Colonic mucosa (tissue), 4 donors: ENCODE results near the gene SLC35E1. TPM values are rescaled to one million over a fixed set of nuclear protein-coding genes. Genes with fewer than 3 reads are reported as not detected.

Experiments used
- DNase-seq: peaks from one replicate; pipeline ENCODE4 v3.0.0-alpha.2; 2020
- H3K27ac ChIP-seq: fragments of 200-600 bp; one replicate; pipeline ENCODE4 v1.8.0; 2021
- H3K27me3 ChIP-seq: fragments of 200-600 bp; one replicate; pipeline ENCODE4 v1.8.0; 2021
- H3K36me3 ChIP-seq: fragments of 200-600 bp; one replicate; pipeline ENCODE4 v1.8.0; 2021
- H3K4me1 ChIP-seq: fragments of 200-600 bp; one replicate; pipeline ENCODE4 v1.8.0; 2021; ENCODE audit warnings: mild to moderate bottlenecking
- H3K4me3 ChIP-seq: fragments of 200-600 bp; one replicate; pipeline ENCODE4 v1.8.0; 2021
- H3K9ac ChIP-seq, 2 donors: one replicate each; pipeline ENCODE4 v1.7.0; 2013; ENCODE audit warnings: control low read depth in 2 of 2, low read depth in 2 of 2, low read length in 2 of 2
- H3K9me3 ChIP-seq: fragments of 200-600 bp; one replicate; pipeline ENCODE4 v1.8.0; 2021
- CTCF ChIP-seq: fragments of 200-600 bp; IDR thresholded peaks from one replicate; pipeline ENCODE4 v1.8.0; 2022; ENCODE audit warnings: antibody characterized with exemption, mild to moderate bottlenecking
- intact Hi-C: fragments of 100-400 bp; cut with DNase I; formaldehyde crosslinking; loops from one replicate; pipeline ENCODE4 v1.14.1; 2022
- total RNA-seq, 2 donors: library from RNA; stranded (reverse); fragmentation: NEBNext Ultra II Directional in 1 of 2; extraction: Animal tissue kit (Norgen Biotek cat#: 25700) in 1 of 2; gene quantifications; one replicate each; pipeline ENCODE4 v1.2.1, GENCODE V29; 2021
- donor health status: healthy.
- donor health status: DM: no; HTN: no; CAD: no.
- donor health status: DM: no; HTN: no; CAD: no.

SLC35E1 gene
- total RNA-seq, 2 donors from 2014 or later, result 44.4 to 47.7 TPM

- peak overlapping the region; percentile 87 for H3K27ac ChIP-seq
- H3K9ac ChIP-seq, result peak overlapping the region; percentile 86 to 89
- peaks cover 22% of the 10 kb centered on the region for H3K4me1 ChIP-seq
- no peaks in the 10 kb centered on the region for H3K36me3 ChIP-seq
- H3K27me3 ChIP-seq, result no peaks in the 10 kb centered on the region
- no peaks in the 10 kb centered on the region for H3K9me3 ChIP-seq
- intact Hi-C loops, result no loop called here
- DNase-seq, result no peak
- peak overlapping the region; percentile 100 for H3K4me3 ChIP-seq
- no peak for TF ChIP-seq CTCF
Observed at GRCh38 chr19:16542910-16543472, 29.2 kb downstream of the SLC35E1 start.

GRCh38 chr19:16542045-16542909 lies 29.9 kb downstream of the SLC35E1 start, which contains the start of gene CHERP:
Gene CHERP, minus strand, starts transcription at chr19:16542437. Its CDS starts 59 bp downstream, at chr19:16542378.
- H3K4me3 ChIP-seq, result peak within 1 kb of the TSS; percentile 100
- peak within 1 kb of the TSS; percentile 87 for H3K27ac ChIP-seq
- intact Hi-C loops, result no loop called here
- peak within 1 kb of the TSS; percentile 86 to 89 for H3K9ac ChIP-seq
- no peaks in the 10 kb centered on the region for H3K36me3 ChIP-seq
- no peaks in the 10 kb centered on the region for H3K9me3 ChIP-seq
- peaks cover 22% of the 10 kb centered on the region for H3K4me1 ChIP-seq
- H3K27me3 ChIP-seq, result no peaks in the 10 kb centered on the region
- DNase-seq, result peak; percentile 94
- TF ChIP-seq CTCF, result no peak

GRCh38 chr19:16541526-16542044 lies 30.6 kb downstream of the SLC35E1 start:
- no peak for TF ChIP-seq CTCF
- peak overlapping the region; percentile 83 to 86 for H3K9ac ChIP-seq
- H3K9me3 ChIP-seq, result no peaks in the 10 kb centered on the region
- peak overlapping the region; percentile 87 for H3K27ac ChIP-seq
- peak overlapping the region; percentile 100 for H3K4me3 ChIP-seq
- no peaks in the 10 kb centered on the region for H3K27me3 ChIP-seq
- DNase-seq, result no peak
- H3K36me3 ChIP-seq, result no peaks in the 10 kb centered on the region
- intact Hi-C loops, result no loop called here
- peaks cover 22% of the 10 kb centered on the region for H3K4me1 ChIP-seq

- peak overlapping the region in 1 of 2 donors; percentile 86 for H3K9ac ChIP-seq
- H3K9me3 ChIP-seq, result no peaks in the 10 kb centered on the region
- DNase-seq, result no peak
- intact Hi-C loops, result no loop called here
- peaks cover under 1% of the 10 kb centered on the region for H3K36me3 ChIP-seq
- H3K4me1 ChIP-seq, result peaks cover 22% of the 10 kb centered on the region
- no peak overlapping the region for H3K27ac ChIP-seq
- no peaks in the 10 kb centered on the region for H3K27me3 ChIP-seq
- no peak for TF ChIP-seq CTCF
- H3K4me3 ChIP-seq, result peak overlapping the region; percentile 100
Observed at GRCh38 chr19:16540948-16541347, 31.3 kb downstream of the SLC35E1 start.

GRCh38 chr19:16537111-16537510 lies 35.1 kb downstream of the SLC35E1 start:
- H3K36me3 ChIP-seq, result peaks cover 16% of the 10 kb centered on the region
- no peak overlapping the region for H3K4me3 ChIP-seq
- DNase-seq, result no peak
- peaks cover 18% of the 10 kb centered on the region for H3K4me1 ChIP-seq
- no peak for TF ChIP-seq CTCF
- no peak overlapping the region for H3K27ac ChIP-seq
- no peaks in the 10 kb centered on the region for H3K9me3 ChIP-seq
- no peaks in the 10 kb centered on the region for H3K27me3 ChIP-seq
- intact Hi-C loops, result no loop called here
- H3K9ac ChIP-seq, result no peak overlapping the region
